Erythroblast (primary cell): ENCODE measurements around the gene TNK1.

Source experiments
- GATA1 ChIP-seq: IDR thresholded peaks from 2 replicates; pipeline ENCODE4 v1.6.1; 2011; ENCODE audit warnings: low read depth, mild to moderate bottlenecking, control low read depth, low read length, moderate library complexity
- POLR2A ChIP-seq: IDR thresholded peaks from 2 replicates; pipeline ENCODE4 v1.6.1; 2011; ENCODE audit warnings: mild to moderate bottlenecking, low read length

- no peak for TF ChIP-seq POLR2A
- no peak for TF ChIP-seq GATA1
These were observed 33.9 kb downstream of the TNK1 start for GRCh38 chr17:7414837-7415236.
